T-helper 2 cell (primary cell): Measurements from ENCODE around the gene TNFRSF14.

Source experiments
- DNase-seq, 5 experiments: peaks; one replicate each; pipeline versions ENCODE4 v3.0.0 to v3.0.0-alpha.2; 2012 to 2022

Gene TNFRSF14

DNA sequence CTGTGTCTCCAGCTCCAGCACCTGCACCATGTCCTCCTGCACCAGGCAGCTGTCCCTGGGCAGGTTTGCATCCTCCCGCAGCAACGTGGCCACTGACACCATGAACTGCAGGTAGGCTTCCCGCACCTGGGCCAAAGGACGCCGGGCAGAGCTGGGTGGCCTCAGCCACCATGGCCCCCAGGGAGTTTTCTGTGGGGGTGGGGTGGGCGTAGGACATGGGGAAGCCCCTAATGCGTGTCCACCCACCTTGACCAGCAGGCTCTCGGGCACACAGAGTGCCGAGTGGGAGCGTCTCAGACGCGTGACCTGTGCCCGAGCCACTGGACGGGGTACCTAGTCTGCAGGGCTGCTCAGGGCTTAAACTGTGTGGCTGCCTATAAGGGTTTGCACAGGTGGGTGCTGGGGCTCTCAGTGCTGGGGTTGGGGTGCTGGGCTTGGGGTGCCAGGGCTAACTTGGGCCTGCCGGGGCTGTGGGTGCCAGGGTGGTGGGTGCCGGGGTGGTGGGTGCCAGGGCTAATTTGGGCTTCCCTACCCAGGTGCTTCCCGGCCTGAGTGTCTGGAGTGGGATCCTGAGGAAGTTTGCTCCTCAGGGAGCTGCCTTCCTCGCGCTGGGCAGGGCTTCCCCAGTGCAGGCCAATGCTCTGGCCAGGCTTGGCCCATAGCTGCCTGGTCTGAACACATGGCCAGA lies 48.1 kb downstream of the TNFRSF14 start:
- DNase-seq = no peak

DNA sequence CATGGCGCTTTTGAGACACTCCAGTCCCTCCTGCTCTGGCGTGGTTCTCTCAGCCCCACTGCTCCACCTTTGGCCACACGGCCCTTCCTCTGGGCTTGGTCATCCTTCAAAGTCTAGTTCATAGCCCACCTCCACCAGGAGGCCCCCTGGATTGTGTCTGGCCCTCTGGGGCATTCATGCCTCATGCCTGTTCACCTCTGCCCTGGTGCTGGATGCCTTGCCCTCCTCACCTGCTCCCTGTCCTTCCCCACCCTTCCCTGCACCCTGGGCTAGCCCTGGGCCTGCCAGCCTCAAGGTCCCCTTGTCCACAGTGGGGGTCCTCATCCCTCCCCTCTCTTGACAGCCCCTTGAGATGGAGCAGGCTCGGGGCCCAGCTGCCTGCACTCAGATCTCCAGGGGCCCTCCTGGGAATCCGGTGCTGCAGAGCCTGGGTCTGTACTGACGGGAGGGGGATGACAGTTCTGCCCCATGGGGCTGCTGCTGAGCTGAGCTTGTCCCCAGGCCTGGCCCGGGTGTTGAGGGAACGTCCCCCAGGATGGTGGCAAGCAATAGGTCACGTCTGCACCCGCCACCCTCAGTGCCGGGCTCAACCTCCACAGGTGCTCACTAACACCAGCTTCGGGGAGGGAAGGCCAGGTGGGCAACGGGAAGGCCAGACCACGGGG lies 48.8 kb downstream of the TNFRSF14 start:
- no peak for DNase-seq

DNA sequence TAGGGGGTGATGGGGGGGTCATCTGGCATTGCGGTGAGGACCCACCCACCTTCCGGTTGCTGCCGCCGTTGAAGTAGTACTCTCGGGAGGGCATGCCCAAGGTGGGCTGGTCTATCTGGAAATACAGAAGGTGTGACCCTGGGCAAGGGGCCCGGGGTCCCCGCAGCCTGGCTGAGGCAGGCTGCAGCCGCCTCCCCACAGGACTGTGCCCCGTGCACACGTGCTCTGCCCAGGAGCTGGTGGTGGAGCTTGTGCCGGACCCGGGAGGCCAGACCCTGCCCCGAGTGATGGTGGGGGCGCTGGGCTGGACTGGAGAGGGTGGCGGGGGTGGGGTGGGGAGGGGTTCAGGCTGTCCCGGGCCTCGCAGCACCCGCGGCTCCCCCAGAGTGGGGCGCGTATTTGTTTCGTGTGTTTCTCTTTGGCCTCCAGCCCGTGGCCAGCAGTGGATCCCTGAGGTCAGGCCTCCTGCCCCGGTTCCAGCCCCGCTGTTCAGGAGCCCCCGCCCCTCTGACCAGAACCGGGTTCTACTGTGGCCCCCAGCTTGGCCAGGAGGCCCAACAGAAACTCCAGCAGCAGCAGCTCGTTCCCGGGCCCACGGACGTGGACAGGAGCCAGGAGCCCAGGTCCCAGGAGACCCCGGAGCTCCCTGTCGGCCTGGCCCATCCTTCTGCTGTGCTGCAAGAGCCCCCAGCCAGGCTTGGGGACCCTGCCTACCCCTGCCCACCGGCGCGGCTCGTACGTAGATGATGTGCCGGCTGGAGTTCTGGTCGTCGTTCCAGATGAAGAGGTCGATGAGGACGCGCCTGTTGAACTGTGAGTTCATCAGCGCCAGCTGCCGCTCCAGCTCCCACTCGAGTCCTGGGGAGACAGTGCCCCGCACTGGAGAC lies 49.6 kb downstream of the TNFRSF14 start:
- DNase-seq = peak in 1 of 5 experiments; percentile 6

DNA sequence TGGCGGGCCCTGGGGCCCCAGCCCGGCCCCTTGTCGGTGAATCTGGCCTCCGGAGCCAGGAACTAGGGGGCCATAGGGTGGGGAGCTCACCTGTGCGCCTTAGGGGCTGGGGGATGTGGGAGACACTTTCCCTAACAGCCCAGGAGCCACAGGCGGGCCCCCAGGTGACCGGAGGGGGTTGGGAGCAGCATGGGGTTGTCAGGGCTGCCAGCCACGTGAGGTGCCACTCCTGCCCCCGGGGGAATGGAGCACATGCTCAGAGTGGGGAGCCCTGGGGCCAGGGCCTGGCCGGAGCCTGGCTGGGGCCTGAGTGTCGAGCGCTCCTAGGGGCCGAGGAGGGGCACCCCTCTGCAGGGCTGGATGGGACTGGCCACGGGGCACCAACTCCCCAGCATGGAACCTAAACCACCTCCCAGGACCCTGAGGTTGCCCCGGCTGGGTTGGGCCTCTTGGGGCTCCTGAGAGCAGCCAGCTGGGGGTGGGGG lies 50.3 kb downstream of the TNFRSF14 start:
- peak in 1 of 5 experiments; percentile 7 for DNase-seq

DNA sequence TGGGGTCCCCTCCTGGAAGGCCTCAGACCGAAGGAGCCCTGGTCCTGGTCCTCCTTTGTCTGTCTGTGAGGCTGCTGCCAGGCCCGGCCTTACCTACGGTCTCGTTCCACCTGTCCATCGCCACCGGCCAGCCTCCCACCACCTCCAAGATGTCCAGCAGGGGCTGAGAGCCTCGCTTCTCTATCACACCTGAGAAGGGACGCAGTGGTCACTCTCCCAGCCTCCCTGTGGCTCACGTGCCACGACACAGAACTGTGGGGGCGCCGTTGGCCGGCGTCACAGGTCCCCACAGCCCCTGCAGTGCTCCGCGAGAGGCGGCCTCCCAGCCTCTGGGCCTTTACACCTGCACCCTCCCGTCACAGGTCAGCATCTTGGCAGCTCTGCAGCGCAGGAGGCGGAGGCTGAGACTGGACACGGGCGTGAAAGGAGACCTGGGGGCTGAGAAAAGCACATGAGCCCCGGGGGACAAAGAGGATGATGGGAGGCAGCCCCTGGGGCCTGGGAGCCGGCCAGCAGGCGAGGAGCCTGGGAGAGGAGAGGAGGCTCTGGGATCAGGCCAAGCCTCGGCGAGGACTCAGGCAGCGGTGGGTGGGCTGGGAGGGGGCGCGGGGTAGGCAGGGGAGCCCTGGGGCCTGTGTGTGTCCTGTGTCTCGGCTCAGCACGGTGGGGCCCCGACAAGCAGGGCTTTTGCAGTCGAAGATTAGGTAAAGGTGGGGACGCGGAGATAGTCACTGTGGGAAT lies 50.9 kb downstream of the TNFRSF14 start:
- peak in 1 of 5 experiments; percentile 5 for DNase-seq

DNA sequence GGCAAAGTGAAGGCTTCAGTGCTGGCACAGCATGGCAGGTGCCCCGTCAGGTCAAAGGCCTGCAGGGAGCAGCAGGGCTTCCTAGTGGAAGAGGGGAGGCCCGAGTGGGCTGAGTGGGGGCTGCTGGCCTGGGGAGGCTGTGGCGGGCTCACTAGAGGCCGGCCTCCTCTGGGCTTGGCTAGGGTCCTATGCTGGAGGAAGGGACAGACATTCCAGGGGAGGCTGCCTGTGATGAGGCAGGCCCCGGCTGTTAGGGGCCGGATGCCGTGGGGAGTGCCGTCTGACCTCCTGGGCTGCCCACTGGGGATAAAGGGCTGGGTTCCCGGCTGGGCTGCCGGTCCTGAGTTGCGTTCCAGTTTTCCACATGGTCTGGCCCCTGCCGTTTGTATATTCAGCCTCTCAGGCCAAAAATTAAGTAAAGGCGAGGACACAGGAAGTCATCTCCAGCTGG lies 51.5 kb downstream of the TNFRSF14 start:
- DNase-seq = no peak

DNA sequence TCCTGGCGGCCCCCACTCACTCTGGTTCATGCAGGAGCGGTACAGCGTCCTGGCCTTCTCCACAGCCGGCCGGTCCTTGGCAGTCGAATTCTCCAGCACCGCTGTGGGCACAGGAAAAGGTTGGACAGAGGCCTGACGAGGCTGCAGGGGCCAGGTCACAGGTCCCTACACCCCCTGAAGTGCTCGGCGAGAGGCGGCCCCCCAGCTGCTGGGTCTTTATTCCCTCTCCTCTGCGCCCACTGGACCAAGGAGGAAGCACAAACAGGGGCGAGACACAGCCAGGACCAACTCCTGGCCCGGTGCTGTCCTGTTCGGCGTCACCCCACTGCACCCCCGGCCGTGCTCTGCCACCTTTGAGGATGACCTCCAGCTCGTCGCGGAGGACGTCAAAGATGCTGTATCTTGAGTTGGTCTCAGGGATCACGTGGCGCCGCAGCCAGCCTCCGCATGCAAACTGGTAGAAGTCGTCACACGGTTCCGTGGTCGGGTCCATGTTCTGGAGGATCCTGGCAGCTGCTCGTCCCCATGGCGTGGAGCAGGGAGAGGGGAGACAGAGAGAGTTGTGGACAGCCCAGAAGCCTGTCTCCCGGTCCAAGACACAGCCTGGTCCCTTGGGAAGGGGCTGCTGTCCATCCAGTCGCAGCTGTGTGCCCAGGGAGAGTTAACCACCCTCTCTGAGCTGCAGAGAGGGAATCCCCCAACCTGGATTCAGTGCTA lies 53.3 kb downstream of the TNFRSF14 start:
- DNase-seq = no peak

DNA sequence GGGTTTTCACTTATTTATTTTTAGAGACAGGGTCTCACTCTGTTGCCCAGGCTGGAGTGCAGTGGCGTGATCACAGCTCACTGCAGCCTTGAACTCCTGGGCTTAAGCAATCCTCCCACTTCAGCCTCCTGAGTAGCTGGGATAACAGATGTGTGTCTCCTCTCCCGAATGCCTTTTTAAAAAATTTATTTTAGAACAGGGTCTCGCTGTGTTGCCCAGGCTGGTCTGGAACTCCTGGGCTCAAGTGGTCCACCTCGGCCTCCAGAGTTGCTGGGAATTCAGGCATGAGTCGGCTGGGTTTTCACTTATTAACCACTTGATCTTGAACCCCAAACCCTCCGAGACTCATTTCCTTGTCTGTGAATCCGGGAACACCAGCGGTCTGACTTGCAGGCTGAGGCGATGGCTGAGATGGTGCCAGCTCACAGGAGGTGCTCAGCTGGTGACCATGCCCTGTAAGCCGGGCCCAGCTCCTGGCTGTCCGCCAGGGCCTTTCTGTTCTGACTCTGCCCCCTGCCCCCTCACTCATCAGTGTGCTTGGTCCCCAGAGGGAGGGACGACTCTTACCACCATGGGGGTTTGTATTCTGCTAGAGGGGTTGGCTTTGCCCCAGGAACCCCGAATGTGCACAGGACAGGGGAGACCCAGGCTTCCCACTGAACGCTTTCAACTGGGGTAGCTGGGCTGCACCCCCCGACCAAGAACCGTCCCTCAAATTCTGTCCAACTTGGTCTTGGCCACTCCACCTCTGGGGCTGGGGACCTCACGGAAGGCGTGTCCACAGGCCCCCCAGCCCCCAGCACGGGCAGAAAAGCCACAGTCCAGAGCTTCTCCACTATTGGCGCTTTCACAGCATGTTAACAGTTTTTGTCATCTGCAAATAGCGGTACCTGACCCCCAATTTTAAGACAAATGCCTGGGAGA lies 54.1 kb downstream of the TNFRSF14 start:
- DNase-seq = no peak

DNA sequence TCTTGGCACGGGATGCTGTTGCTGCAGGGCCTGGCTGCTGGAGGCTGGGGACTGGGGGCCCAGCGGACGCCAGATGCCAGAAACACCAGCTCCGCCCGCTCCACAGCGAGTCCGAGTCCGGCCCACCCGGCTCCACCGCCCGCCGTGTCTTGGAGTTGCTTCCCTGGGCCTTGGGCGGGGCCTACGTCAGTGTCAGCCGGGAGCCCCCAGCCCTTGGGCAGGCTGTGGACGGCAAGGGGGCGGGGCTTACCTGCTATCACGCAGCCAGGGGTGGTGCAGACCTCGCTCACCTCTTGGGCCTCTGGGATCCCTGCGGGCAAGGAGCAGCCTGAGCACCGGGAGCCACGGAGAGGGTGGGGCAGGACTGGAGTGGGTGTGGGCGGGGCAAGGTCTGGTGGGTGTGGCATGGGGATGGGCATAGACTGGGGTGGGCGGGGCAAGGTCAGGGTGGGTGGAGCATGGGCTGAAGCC lies 54.9 kb downstream of the TNFRSF14 start:
- DNase-seq = peak in 1 of 5 experiments; percentile 12

DNA sequence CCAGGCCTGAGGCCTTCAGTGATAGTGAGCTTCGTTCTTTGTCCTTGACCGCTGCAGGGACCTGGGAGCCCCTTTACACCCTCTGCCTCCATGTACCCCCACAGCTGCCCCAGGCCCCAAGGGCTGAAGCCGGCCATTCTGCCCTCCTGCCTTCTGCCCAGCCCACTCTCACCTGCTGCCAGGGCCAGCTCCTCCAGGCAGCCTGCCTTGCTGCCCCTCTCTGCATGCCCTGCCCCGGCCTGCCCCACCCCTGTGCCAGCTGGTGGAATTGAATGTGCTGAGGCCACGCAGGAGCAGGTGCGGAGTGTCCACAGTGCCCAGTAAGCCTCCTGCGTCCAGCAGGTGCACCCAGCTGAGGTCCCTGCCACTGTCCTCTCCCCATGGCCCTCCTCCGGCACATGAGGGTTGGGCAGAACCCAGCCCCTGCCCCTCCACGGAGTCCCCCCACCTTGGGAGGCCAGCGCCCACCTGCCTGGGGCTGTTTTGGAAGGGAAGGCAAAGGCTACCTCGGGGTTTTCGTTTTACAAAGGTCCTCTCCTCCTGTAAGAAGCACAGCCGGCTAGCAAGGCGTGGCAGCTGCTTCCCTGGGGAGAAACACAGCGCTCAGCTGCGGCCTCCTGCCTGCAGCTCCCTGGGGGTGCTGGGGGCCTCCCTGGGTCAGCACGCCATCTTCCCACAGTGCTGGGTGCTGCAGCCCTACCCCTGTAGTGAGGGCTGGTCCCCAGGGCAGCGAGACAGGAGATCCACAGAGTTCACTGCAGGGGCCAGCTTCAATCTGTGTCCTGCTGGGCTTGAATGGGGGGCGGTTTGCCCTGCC lies 55.7 kb downstream of the TNFRSF14 start:
- peak in 1 of 5 experiments; percentile 6 for DNase-seq

DNA sequence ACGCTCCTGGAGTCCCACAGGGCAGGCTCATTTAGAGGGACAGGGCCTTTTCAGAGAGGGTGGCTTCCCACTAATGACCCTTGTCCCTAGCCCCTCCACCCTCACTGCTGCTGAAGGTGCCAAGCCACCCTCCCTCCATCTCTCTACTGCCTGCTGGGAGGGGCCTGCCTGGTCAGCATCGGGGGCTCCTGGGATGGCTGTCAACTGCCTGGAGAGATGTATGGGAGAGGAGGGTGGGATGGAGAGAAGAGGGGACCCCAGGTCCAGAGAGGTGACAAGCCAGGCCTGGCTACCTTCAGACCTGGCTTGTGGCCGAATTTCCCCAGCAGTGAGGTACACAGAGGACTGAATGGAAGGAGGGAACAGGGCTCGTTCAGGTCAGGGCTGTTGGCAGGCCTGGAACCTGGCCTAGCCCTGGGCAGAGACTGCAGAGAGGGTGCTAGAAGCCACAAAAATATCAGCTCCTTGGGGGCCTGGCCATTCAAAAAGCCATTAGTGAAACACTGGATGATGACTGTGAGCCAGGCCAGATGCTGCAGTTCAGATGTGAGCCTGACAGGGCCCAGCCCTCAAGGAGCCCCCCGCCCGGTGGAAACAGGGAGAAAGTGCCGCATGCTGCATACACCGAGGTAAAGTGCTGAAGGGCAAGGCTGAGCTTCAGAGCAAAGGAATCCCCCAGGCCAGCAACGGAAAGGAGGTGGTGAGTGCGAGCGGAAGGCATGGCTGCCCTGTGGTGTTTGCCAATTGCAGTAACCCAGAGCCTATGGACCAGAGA lies 56.6 kb downstream of the TNFRSF14 start:
- DNase-seq = no peak
